NK-92 treated with Interleukin-12 subunit alpha and Interleukin-12 subunit beta, amount 100 ng/mL, for 24 hours (cell line): ENCODE data around the gene GHRL.

ENCODE experiments used
- DNase-seq: peaks from one replicate; lab custom pipeline; 2025; lab: John Stamatoyannopoulos, UW

The GHRL gene

GRCh38 chr3:10242182-10243065 lies 50.3 kb downstream of the GHRL start:
- DNase-seq, result no peak

GRCh38 chr3:10240799-10241198 lies 51.9 kb downstream of the GHRL start:
- DNase-seq, result no peak

- DNase-seq, result no peak
Observed at GRCh38 chr3:10238345-10239183, 54.2 kb downstream of the GHRL start.
